Measurements from ENCODE around the gene BCAS4. TPM values are rescaled to one million over a fixed set of nuclear protein-coding genes. Genes with fewer than 3 reads are reported as not detected.
"Not testable (repeated sequence)": the region's sequence is repeated elsewhere in the genome, so short reads cannot be mapped to it uniquely, and the experiment has no call there.

Gene BCAS4
- total RNA-seq, 2 experiments from 2014 or later: 6.3 to 6.6 TPM

DNA sequence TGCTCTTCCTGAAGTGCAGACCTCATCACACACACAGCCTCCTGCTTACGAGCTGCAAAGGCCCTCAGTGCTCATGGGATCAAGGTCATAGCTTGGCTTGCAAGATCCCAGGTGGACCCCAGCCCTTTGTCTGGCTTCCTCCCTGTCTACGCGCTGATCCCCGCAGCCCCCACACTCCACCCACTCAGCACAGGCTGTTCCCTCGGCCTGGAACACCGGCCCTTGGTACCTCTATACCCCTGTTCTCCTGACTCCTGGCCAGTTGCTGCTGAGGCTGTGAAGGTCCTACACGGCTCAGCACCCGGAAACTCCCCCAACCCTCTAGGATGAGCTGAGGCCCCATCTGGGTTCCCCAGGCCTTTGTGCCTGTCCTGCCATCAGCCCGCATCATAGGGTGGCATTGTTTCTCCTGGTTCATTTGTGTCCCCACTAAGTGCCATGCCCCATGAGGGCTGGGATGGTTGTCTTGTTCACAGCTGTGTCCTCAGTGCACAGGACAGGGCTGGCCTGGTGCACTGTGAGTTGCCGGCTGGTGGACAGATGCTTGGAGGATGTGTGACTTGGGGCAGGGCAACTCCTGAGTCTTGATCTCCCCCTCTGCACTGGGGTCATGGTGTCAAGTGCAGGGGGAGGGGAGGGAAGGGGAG is 79.4 kb downstream of the BCAS4 start:
- Mint-ChIP-seq H3K9me3 (no peaks in the 10 kb centered on the region), H3K27ac (no peak overlapping the region), H3K4me3 (no peak overlapping the region), H3K36me3 (ENCODE audit: low read depth) (no peaks in the 10 kb centered on the region), H3K27me3 (no peaks in the 10 kb centered on the region), H3K4me1 (no peaks in the 10 kb centered on the region)
- POLR2A ChIA-PET: interaction anchor here (1.4 kb wide), 1 partner anchor 14 kb away, joined by 3 read pairs; no protein-coding TSS in a partner anchor
- DNase-seq: no peak
- CTCF ChIA-PET: no interaction called here

DNA sequence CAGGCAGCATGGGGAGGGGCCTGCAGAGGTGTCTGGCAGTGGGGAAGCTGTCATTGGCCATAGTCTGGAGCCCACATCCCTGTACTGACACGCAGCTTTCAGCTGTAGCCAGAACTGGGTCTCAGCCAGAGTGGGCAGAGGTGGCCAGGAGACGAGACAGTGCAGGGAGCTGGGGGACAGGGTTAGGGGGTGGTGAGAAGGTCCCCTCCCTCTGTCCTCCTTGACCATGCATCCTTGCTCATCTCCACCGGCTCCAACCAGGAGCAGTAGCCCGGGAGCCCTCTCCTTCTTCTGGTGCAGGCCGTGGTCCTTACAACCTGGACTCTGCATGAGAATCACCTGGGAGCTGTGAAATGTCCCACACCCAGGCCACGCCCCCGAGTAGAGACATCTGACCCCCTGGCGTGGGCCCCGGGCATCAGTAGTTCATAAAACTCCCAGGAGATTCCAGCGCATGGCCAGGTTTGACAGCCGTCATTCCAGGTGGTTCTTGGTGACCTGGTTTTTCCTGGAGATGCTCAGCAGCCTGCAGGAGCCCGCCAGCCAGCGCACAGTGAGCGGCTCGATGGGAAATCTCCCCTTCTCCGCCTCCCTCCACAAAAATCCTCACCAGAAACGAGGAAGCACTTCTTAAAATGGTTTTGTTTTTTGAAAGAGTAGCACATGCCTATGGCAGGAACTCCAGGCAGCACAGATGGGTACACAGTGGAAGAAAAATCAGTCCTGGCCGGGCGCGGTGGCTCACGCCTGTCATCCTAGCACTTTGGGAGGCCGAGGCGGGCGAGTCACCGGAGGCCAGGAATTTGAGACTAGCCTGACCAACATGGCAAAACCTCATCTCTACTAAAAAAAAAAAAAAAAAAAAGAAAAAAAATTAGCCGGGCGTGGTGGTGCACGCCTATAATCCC is 80.2 kb downstream of the BCAS4 start:
- H3K9me3 Mint-ChIP-seq: no peaks in the 10 kb centered on the region
- no peak overlapping the region for H3K4me3 Mint-ChIP-seq
- H3K27ac Mint-ChIP-seq: no peak overlapping the region
- H3K4me1 Mint-ChIP-seq: no peaks in the 10 kb centered on the region
- ChIA-PET CTCF (no interaction called here), POLR2A (interaction anchor here (1.4 kb wide), 1 partner anchor 13 kb away, joined by 3 read pairs; no protein-coding TSS in a partner anchor)
- DNase-seq: no peak
- H3K27me3 Mint-ChIP-seq: no peaks in the 10 kb centered on the region
- no peaks in the 10 kb centered on the region for H3K36me3 Mint-ChIP-seq (ENCODE audit: low read depth)

- no peaks in the 10 kb centered on the region for H3K9me3 Mint-ChIP-seq
- POLR2A ChIA-PET: interaction anchor here (0.5 to 0.9 kb wide), 2 partner anchors 81 to 83 kb away, joined by 3 read pairs; no protein-coding TSS in a partner anchor
- no peak overlapping the region for H3K27ac Mint-ChIP-seq
- CTCF ChIA-PET: interaction anchor here (0.6 kb wide), 1 partner anchor 44 kb away, joined by 4 read pairs; no protein-coding TSS in a partner anchor
- H3K4me1 Mint-ChIP-seq: no peaks in the 10 kb centered on the region
- no peak for DNase-seq
- no peaks in the 10 kb centered on the region for H3K27me3 Mint-ChIP-seq
- H3K36me3 Mint-ChIP-seq (ENCODE audit: low read depth): no peaks in the 10 kb centered on the region
- no peak overlapping the region for H3K4me3 Mint-ChIP-seq
Observed at GRCh38 chr20:50876063-50876685, 81.3 kb downstream of the BCAS4 start.

DNA sequence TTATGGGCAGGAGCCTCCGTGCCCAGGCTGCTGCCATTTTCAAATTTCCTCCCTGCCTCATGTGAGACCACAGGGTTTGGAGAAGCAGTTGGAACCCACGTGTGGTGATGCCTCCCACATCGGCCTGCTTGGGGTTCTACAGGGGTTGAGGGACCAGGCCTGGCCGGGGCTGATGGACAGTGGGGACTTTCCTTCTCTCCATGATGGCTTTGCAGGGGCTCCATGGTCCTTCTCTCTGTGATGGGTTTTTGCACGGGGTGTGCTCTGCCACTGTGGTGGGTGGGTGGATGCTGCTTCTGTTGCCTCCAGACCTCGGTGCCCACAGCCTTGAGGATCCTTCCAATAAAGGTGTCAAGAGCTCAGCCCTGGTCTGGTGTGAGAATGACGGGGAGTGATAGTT is 82.0 kb downstream of the BCAS4 start:
- no peaks in the 10 kb centered on the region for H3K4me1 Mint-ChIP-seq
- no peaks in the 10 kb centered on the region for H3K9me3 Mint-ChIP-seq
- ChIA-PET POLR2A (interaction anchor here (0.5 kb wide), 1 partner anchor 83 kb away, joined by 3 read pairs; no protein-coding TSS in a partner anchor), CTCF (interaction anchor here (0.6 kb wide), 1 partner anchor 43 kb away, joined by 4 read pairs; no protein-coding TSS in a partner anchor)
- no peak overlapping the region for H3K4me3 Mint-ChIP-seq
- no peaks in the 10 kb centered on the region for H3K36me3 Mint-ChIP-seq (ENCODE audit: low read depth)
- H3K27ac Mint-ChIP-seq: no peak overlapping the region
- DNase-seq: no peak
- no peaks in the 10 kb centered on the region for H3K27me3 Mint-ChIP-seq

GRCh38 chr20:50877232-50877743 is 82.4 kb downstream of the BCAS4 start:
- no peak for DNase-seq
- POLR2A ChIA-PET: no interaction called here
- no peaks in the 10 kb centered on the region for H3K27me3 Mint-ChIP-seq
- H3K27ac Mint-ChIP-seq: no peak overlapping the region
- H3K4me3 Mint-ChIP-seq: no peak overlapping the region
- H3K4me1 Mint-ChIP-seq: no peaks in the 10 kb centered on the region
- CTCF ChIA-PET: no interaction called here
- H3K9me3 Mint-ChIP-seq: no peaks in the 10 kb centered on the region
- H3K36me3 Mint-ChIP-seq (ENCODE audit: low read depth): no peaks in the 10 kb centered on the region

GRCh38 chr20:50879649-50880550 is 85.0 kb downstream of the BCAS4 start:
- H3K36me3 Mint-ChIP-seq (ENCODE audit: low read depth): no peaks in the 10 kb centered on the region
- no peaks in the 10 kb centered on the region for H3K9me3 Mint-ChIP-seq
- no peak overlapping the region for H3K27ac Mint-ChIP-seq
- no peaks in the 10 kb centered on the region for H3K27me3 Mint-ChIP-seq
- H3K4me1 Mint-ChIP-seq: no peaks in the 10 kb centered on the region
- ChIA-PET POLR2A (interaction anchor here (0.8 kb wide), 1 partner anchor 51 kb away, joined by 3 read pairs; the partner anchor contains the start of gene ADNP), CTCF (no interaction called here)
- H3K4me3 Mint-ChIP-seq: no peak overlapping the region
- no peak for DNase-seq

- POLR2A ChIA-PET: interaction anchor here (0.7 kb wide), 1 partner anchor 9 kb away, joined by 3 read pairs; no protein-coding TSS in a partner anchor
- H3K4me1 Mint-ChIP-seq; H3K27ac Mint-ChIP-seq; H3K36me3 Mint-ChIP-seq (ENCODE audit: low read depth); DNase-seq; CTCF ChIA-PET; H3K27me3 Mint-ChIP-seq; H3K4me3 Mint-ChIP-seq; H3K9me3 Mint-ChIP-seq: not testable (repeated sequence)
Observed at GRCh38 chr20:50881759-50882424, 87.0 kb downstream of the BCAS4 start.

DNA sequence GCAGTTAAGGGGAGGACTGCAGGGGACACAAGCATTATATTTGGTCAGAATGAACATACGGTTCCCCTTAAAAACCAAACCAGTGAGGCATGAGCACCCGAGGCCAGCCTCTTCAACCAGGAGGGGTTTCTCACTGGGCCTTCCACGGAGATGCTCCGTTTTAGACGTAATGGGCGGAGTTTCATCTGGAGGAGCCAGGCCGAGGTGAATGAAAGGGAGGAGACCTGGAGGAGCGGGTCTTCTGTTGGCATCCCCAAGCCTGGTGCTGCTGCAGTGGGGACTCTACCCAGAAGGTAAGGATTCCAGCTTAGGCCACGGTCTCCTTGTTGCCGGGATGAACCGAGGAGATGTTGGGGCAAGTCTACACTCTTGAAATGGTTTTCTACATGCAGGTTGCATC is 89.0 kb downstream of the BCAS4 start:
- CTCF ChIA-PET: no interaction called here
- DNase-seq: no peak
- H3K4me1 Mint-ChIP-seq: no peaks in the 10 kb centered on the region
- POLR2A ChIA-PET: interaction anchor here (1.8 kb wide), 1 partner anchor 74 kb away, joined by 5 read pairs; the partner anchor contains the start of genes DPM1 and MOCS3
- H3K27me3 Mint-ChIP-seq: no peaks in the 10 kb centered on the region
- peaks cover 4% of the 10 kb centered on the region for H3K36me3 Mint-ChIP-seq (ENCODE audit: low read depth)
- no peak overlapping the region for H3K4me3 Mint-ChIP-seq
- no peak overlapping the region for H3K27ac Mint-ChIP-seq
- H3K9me3 Mint-ChIP-seq: no peaks in the 10 kb centered on the region

DNA sequence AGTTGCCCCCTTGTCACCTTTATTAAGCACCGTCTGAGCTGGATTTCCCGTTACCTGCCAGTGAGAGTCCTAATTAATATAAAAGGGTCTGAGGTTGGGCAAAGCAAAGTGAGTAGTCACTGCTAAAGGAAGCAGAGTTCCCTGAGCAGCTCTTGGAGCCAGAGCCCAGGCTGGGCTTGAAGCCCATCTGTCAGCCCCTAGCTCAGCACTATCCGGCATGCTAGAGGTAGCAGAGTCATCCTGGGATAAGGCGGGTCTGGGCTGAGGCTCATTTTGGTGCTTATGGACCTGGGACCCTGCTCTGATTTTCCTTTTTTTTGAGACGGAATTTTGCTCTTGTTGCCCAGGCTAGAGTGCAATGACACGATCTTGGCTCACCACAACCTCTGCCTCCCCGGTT is 90.2 kb downstream of the BCAS4 start:
- no peak for DNase-seq
- Mint-ChIP-seq H3K27ac (no peak overlapping the region), H3K27me3 (no peaks in the 10 kb centered on the region), H3K36me3 (ENCODE audit: low read depth) (peaks cover 13% of the 10 kb centered on the region), H3K4me1 (no peaks in the 10 kb centered on the region), H3K4me3 (no peak overlapping the region), H3K9me3 (no peaks in the 10 kb centered on the region)
- CTCF ChIA-PET: no interaction called here
- POLR2A ChIA-PET: interaction anchor here (1.4 to 1.8 kb wide), 2 partner anchors 15 to 73 kb away, joined by 3 to 5 read pairs; partner anchors contain the start of genes DPM1 and MOCS3

- H3K27me3 Mint-ChIP-seq: no peaks in the 10 kb centered on the region
- H3K27ac Mint-ChIP-seq: no peak overlapping the region
- CTCF ChIA-PET: interaction anchor here (0.7 kb wide), 1 partner anchor 44 kb away, joined by 3 read pairs; no protein-coding TSS in a partner anchor
- no peaks in the 10 kb centered on the region for H3K4me1 Mint-ChIP-seq
- H3K36me3 Mint-ChIP-seq (ENCODE audit: low read depth): peaks cover 15% of the 10 kb centered on the region
- no peaks in the 10 kb centered on the region for H3K9me3 Mint-ChIP-seq
- no peak overlapping the region for H3K4me3 Mint-ChIP-seq
- no peak for DNase-seq
- POLR2A ChIA-PET: interaction anchor here (1.4 kb wide), 1 partner anchor 15 kb away, joined by 3 read pairs; no protein-coding TSS in a partner anchor
Observed at GRCh38 chr20:50885781-50886180, 90.9 kb downstream of the BCAS4 start.

- no peak overlapping the region for H3K4me3 Mint-ChIP-seq
- no peaks in the 10 kb centered on the region for H3K9me3 Mint-ChIP-seq
- ChIA-PET CTCF (interaction anchor here (0.7 to 1.7 kb wide), 2 partner anchors 43 to 92 kb away, joined by 3 read pairs; partner anchors contain the start of gene BCAS4), POLR2A (interaction anchor here (1.4 kb wide), 1 partner anchor 16 kb away, joined by 3 read pairs; no protein-coding TSS in a partner anchor)
- DNase-seq: no peak
- H3K27ac Mint-ChIP-seq: no peak overlapping the region
- H3K4me1 Mint-ChIP-seq: no peaks in the 10 kb centered on the region
- peaks cover 18% of the 10 kb centered on the region for H3K36me3 Mint-ChIP-seq (ENCODE audit: low read depth)
- H3K27me3 Mint-ChIP-seq: no peaks in the 10 kb centered on the region
Observed at GRCh38 chr20:50886184-50886790, 91.4 kb downstream of the BCAS4 start.

Measured in activated CD4-positive, alpha-beta memory T cell treated with anti-CD3 and anti-CD28 coated beads, Interleukin-2, amount 10 ng/mL, durations not matched to agents 7 days and 5 days (primary cell).